GM20000 (cell line): ENCODE results near the gene PGRMC1.
"Not testable (repeated sequence)": the region's sequence is repeated elsewhere in the genome, so short reads cannot be mapped to it uniquely, and the experiment has no call there.

ENCODE experiments used
- DNase-seq: peaks from one replicate; pipeline ENCODE4 v3.0.0; 2012; ENCODE audit warnings: low spot score
- CTCF ChIP-seq: IDR thresholded peaks from 2 replicates; pipeline ENCODE4 v1.5.1; 2012; ENCODE audit warnings: mild to moderate bottlenecking, control low read depth; ENCODE audit errors: extremely low read depth, missing control alignments

Gene PGRMC1

GRCh38 chrX:119290476-119290875 is 54.4 kb downstream of the PGRMC1 start:
- no peak for TF ChIP-seq CTCF
- DNase-seq = no peak

DNA sequence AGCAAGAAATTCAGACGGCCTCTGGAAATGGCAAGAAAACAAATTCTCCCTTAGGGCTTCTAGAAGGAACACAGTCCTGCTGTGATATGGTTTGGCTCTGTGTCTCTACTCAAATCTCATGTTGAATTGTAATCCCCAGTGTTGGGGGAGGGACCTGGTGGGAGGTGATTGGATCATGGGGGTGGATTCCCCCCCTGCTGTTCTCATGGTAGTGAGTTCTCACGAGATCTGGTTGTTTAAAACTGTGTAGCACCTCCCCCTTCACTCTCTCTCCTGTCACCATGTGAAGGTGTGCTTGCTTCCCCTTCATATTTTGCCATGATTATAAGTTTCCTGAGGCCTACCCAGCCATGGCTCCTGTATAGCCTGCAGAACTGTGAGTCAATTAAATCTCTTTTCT is 55.2 kb downstream of the PGRMC1 start:
- not testable (repeated sequence) for DNase-seq

- no peak for TF ChIP-seq CTCF
- no peak for DNase-seq
Observed at GRCh38 chrX:119292445-119292844, 56.4 kb downstream of the PGRMC1 start.
